PC-3 (cell line): ENCODE measurements around the gene MCU.

Experiments
- CTCF ChIP-seq: fragments of 300-600 bp; sonication (generic); conservative IDR thresholded peaks from 2 replicates; pipeline ENCODE4 v1.5.1; 2017; ENCODE audit warnings: antibody characterized with exemption, low read depth, mild to moderate bottlenecking, low read length
- EZH2 ChIP-seq: fragments of 300-600 bp; sonication (generic); IDR thresholded peaks from one replicate; pipeline ENCODE4 v1.6.1; 2017; ENCODE audit warnings: antibody characterized with exemption, mild to moderate bottlenecking, low read length; ENCODE audit not compliant: unreplicated experiment
- EZH2phosphoT487 ChIP-seq: fragments of 300-600 bp; sonication (generic); IDR thresholded peaks from 2 replicates; pipeline ENCODE4 v1.6.1; 2018; ENCODE audit warnings: mild to moderate bottlenecking, antibody characterized with exemption, low read length, borderline replicate concordance

- no peak for TF ChIP-seq CTCF
- TF ChIP-seq EZH2, result no peak
- no peak for TF ChIP-seq EZH2phosphoT487
Measured at GRCh38 chr10:72893136-72893798, 201.3 kb downstream of the MCU start, which contains the start of gene OIT3.
